OCI-LY3 (cell line): ENCODE results near the gene CEP41.

ENCODE experiments used
- CTCF ChIP-seq: fragments of 200-600, 300-600 bp; sonication (generic); IDR thresholded peaks from 2 replicates; pipeline ENCODE4 v1.5.1; 2014; ENCODE audit warnings: antibody characterized with exemption, low read length, low read depth
- EZH2phosphoT487 ChIP-seq: fragments of 200-600 bp; shearing (Covaris generic); IDR thresholded peaks from 2 replicates; pipeline ENCODE4 v1.6.1; 2018; ENCODE audit warnings: antibody characterized with exemption, mixed run types, low read depth

- TF ChIP-seq CTCF (no peak), EZH2phosphoT487 (no peak)
These were observed 61.3 kb downstream of the CEP41 start for GRCh38 chr7:130379532-130379920.
